ENCODE results near the gene PCBP3.
"Not testable (repeated sequence)": the region's sequence is repeated elsewhere in the genome, so short reads cannot be mapped to it uniquely, and the experiment has no call there.

The PCBP3 gene

GRCh38 chr21:45832741-45833235 lies 189.3 kb downstream of the PCBP3 start:
- not testable (repeated sequence) for DNase-seq

GRCh38 chr21:45833414-45833813 lies 189.9 kb downstream of the PCBP3 start:
- DNase-seq, result no peak

GRCh38 chr21:45834026-45834715 lies 190.6 kb downstream of the PCBP3 start:
- DNase-seq, result no peak

- no peak for DNase-seq
Measured at GRCh38 chr21:45834821-45835293, 191.3 kb downstream of the PCBP3 start.

GRCh38 chr21:45835301-45836267 lies 192.1 kb downstream of the PCBP3 start:
- DNase-seq, result no peak

- no peak for DNase-seq
Measured at GRCh38 chr21:45836268-45836655, 192.7 kb downstream of the PCBP3 start.

GRCh38 chr21:45836694-45837670 lies 193.5 kb downstream of the PCBP3 start:
- DNase-seq, result no peak

GRCh38 chr21:45837936-45838335 lies 194.4 kb downstream of the PCBP3 start:
- DNase-seq, result no peak

GRCh38 chr21:45838634-45839033 lies 195.1 kb downstream of the PCBP3 start:
- DNase-seq, result no peak

- no peak for DNase-seq
Measured at GRCh38 chr21:45839274-45839673, 195.7 kb downstream of the PCBP3 start.

- no peak for DNase-seq
Measured at GRCh38 chr21:45841033-45841432, 197.5 kb downstream of the PCBP3 start.

GRCh38 chr21:45843426-45843825 lies 199.9 kb downstream of the PCBP3 start:
- no peak for DNase-seq

GRCh38 chr21:45844181-45844580 lies 200.7 kb downstream of the PCBP3 start:
- DNase-seq, result no peak

GRCh38 chr21:45845063-45845769 lies 201.7 kb downstream of the PCBP3 start:
- DNase-seq, result no peak

GRCh38 chr21:45845770-45846090 lies 202.2 kb downstream of the PCBP3 start:
- no peak for DNase-seq

- DNase-seq, result no peak
Measured at GRCh38 chr21:45846373-45847160, 203.0 kb downstream of the PCBP3 start.

- no peak for DNase-seq
Measured at GRCh38 chr21:45847870-45848269, 204.3 kb downstream of the PCBP3 start.

GRCh38 chr21:45848331-45848730 lies 204.8 kb downstream of the PCBP3 start:
- no peak for DNase-seq

GRCh38 chr21:45848805-45849204 lies 205.3 kb downstream of the PCBP3 start:
- no peak for DNase-seq

GRCh38 chr21:45849651-45850050 lies 206.1 kb downstream of the PCBP3 start:
- DNase-seq, result no peak

- no peak for DNase-seq
Measured at GRCh38 chr21:45850181-45850580, 206.7 kb downstream of the PCBP3 start.
